Liver (tissue), 9 donors: Measurements from ENCODE around the gene AIPL1. TPM values are rescaled to one million over a fixed set of nuclear protein-coding genes. Genes with fewer than 3 reads are reported as not detected.

Source experiments
- DNase-seq: peaks from one replicate; pipeline ENCODE4 v3.0.0-alpha.2; 2017; ENCODE audit warnings: low spot score
- H3K27ac ChIP-seq, 2 donors: one replicate each; pipeline ENCODE4 v1.7.0; 2013; ENCODE audit warnings: inconsistent platforms in 2 of 2, low read length in 2 of 2, control low read depth in 1 of 2, low read depth in 1 of 2, mild to moderate bottlenecking in 1 of 2
- H3K27me3 ChIP-seq, 4 donors: one replicate each; pipeline versions ENCODE4 v1.6.1 to v1.7.0; 2013; ENCODE audit warnings: low read length in 3 of 4, inconsistent platforms in 1 of 4, mild to moderate bottlenecking in 1 of 4, moderate library complexity in 1 of 4; ENCODE audit not compliant: control insufficient read depth in 4 of 4, insufficient read depth in 4 of 4
- H3K36me3 ChIP-seq, 4 donors: one replicate each; pipeline versions ENCODE4 v1.6.1 to v1.7.0; 2013; ENCODE audit warnings: low read length in 3 of 4, mild to moderate bottlenecking in 3 of 4, low read depth in 1 of 4, moderate library complexity in 1 of 4; ENCODE audit not compliant: control insufficient read depth in 4 of 4, insufficient read depth in 3 of 4
- H3K4me1 ChIP-seq, 4 donors: one replicate each; pipeline versions ENCODE4 v1.6.1 to v1.7.0; 2013; ENCODE audit warnings: low read length in 3 of 4, mild to moderate bottlenecking in 3 of 4, moderate library complexity in 1 of 4; ENCODE audit not compliant: control insufficient read depth in 4 of 4, insufficient read depth in 4 of 4
- H3K4me3 ChIP-seq, 3 donors: one replicate each; pipeline versions ENCODE4 v1.6.1 to v1.7.0; 2013; ENCODE audit warnings: low read length in 3 of 3, control low read depth in 1 of 3, low read depth in 1 of 3, mild to moderate bottlenecking in 1 of 3
- H3K9ac ChIP-seq, 2 donors: one replicate each; pipeline ENCODE4 v1.7.0; 2013; ENCODE audit warnings: low read length in 2 of 2, mild to moderate bottlenecking in 2 of 2, moderate library complexity in 2 of 2, control low read depth in 1 of 2, low read depth in 1 of 2
- H3K9me3 ChIP-seq, 4 donors: one replicate each; pipeline versions ENCODE4 v1.6.1 to v1.7.0; 2013; ENCODE audit warnings: low read length in 3 of 4; ENCODE audit not compliant: control insufficient read depth in 4 of 4
- EGR1 ChIP-seq, 2 donors: IDR thresholded peaks; 2 replicates each; pipeline ENCODE4 v1.6.1; 2016 to 2018; ENCODE audit warnings: antibody characterized with exemption in 2 of 2, low read depth in 2 of 2
- FOXA1 ChIP-seq: IDR thresholded peaks from 2 replicates; pipeline ENCODE4 v1.6.1; 2016; ENCODE audit warnings: antibody characterized with exemption
- FOXA2 ChIP-seq: IDR thresholded peaks from 2 replicates; pipeline ENCODE4 v1.6.1; 2016; ENCODE audit warnings: antibody characterized with exemption
- GABPA ChIP-seq, 2 donors: IDR thresholded peaks in 1 of 2; conservative IDR thresholded peaks in 1 of 2; 2 replicates each; pipeline ENCODE4 v1.6.1; 2016; ENCODE audit warnings: antibody characterized with exemption in 2 of 2, mild to moderate bottlenecking in 1 of 2, moderate library complexity in 1 of 2
- HNF4A ChIP-seq, 2 donors: conservative IDR thresholded peaks; 2 replicates each; pipeline ENCODE4 v1.6.1; 2016; ENCODE audit warnings: antibody characterized with exemption in 2 of 2, mild to moderate bottlenecking in 2 of 2
- HNF4G ChIP-seq: IDR thresholded peaks from 2 replicates; pipeline ENCODE4 v1.6.1; 2016; ENCODE audit warnings: antibody characterized with exemption
- JUND ChIP-seq, 2 donors: IDR thresholded peaks; 2 replicates each; pipeline ENCODE4 v1.6.1; 2016; ENCODE audit warnings: antibody characterized with exemption in 2 of 2
- NR2F2 ChIP-seq: IDR thresholded peaks from 2 replicates; pipeline ENCODE4 v1.6.1; 2016; ENCODE audit warnings: antibody characterized with exemption
- RAD21 ChIP-seq, 2 donors: IDR thresholded peaks; 2 replicates each; pipeline ENCODE4 v1.6.1; 2016; ENCODE audit warnings: antibody characterized with exemption in 2 of 2, mild to moderate bottlenecking in 2 of 2
- RXRA ChIP-seq, 2 donors: IDR thresholded peaks; 2 replicates each; pipeline ENCODE4 v1.6.1; 2017 to 2018; ENCODE audit warnings: antibody characterized with exemption in 2 of 2, mild to moderate bottlenecking in 1 of 2
- SP1 ChIP-seq: IDR thresholded peaks from 2 replicates; pipeline ENCODE4 v1.6.1; 2018; ENCODE audit warnings: antibody characterized with exemption, mild to moderate bottlenecking
- TAF1 ChIP-seq: conservative IDR thresholded peaks from 2 replicates; pipeline ENCODE4 v1.6.1; 2016; ENCODE audit warnings: antibody characterized with exemption, mild to moderate bottlenecking
- YY1 ChIP-seq: IDR thresholded peaks from 2 replicates; pipeline ENCODE4 v1.6.1; 2016; ENCODE audit warnings: antibody characterized with exemption, mild to moderate bottlenecking
- WGBS: extraction: QIAGEN DNeasy Blood & Tissue Kit; methylation state at CpG from one replicate; pipeline ENCODE4 v1.1.7; 2013; 5-methylcytosine and 5-hydroxymethylcytosine counted together
- polyA plus RNA-seq, 2 donors: library from polyadenylated mRNA; stranded (reverse) in 1 of 2; unstranded in 1 of 2; fragments of 200-250 nt in 1 of 2; fragments of >200 nt in 1 of 2; fragmentation: Nextera tagmentation in 1 of 2; extraction: Ambion mirVana in 1 of 2; gene quantifications; one replicate each; pipeline versions ENCODE4 v1.2.1 to v1.2.3, GENCODE V29; 2013 to 2015
- total RNA-seq, 2 donors: library from RNA; depleted of rRNA; stranded (reverse); fragments of >200 nt; gene quantifications; one replicate each; pipeline ENCODE4 v1.2.3, GENCODE V29; 2014
- TF ChIP-seq, protein P1 (sequence below): IDR thresholded peaks from 2 replicates; pipeline ENCODE4 v1.6.1; 2016; ENCODE audit warnings: antibody characterized with exemption, mild to moderate bottlenecking
- TF ChIP-seq, protein P2 (sequence below): IDR thresholded peaks from 2 replicates; pipeline ENCODE4 v1.6.1; 2016; ENCODE audit warnings: antibody characterized with exemption
- TF ChIP-seq, protein P3 (sequence below): fragments of 150-350 bp; IDR thresholded peaks from 2 replicates; pipeline ENCODE4 v1.5.1; 2017; ENCODE audit warnings: improper control_type of control experiment, low read depth, low read length; ENCODE audit not compliant: missing input control
- TF ChIP-seq, protein P4 (sequence below): IDR thresholded peaks from 2 replicates; pipeline ENCODE4 v1.6.1; 2016; ENCODE audit warnings: antibody characterized with exemption
- TF ChIP-seq, protein P5 (sequence below): IDR thresholded peaks from 2 replicates; pipeline ENCODE4 v1.6.1; 2016; ENCODE audit warnings: antibody characterized with exemption
- donor health status: healthy.
- donor health status: healthy.
- donor health status: healthy.
- donor health status: healthy.
- donor health status: healthy.

AIPL1 gene
- total and polyA plus RNA-seq, 4 donors, result not detected

DNA sequence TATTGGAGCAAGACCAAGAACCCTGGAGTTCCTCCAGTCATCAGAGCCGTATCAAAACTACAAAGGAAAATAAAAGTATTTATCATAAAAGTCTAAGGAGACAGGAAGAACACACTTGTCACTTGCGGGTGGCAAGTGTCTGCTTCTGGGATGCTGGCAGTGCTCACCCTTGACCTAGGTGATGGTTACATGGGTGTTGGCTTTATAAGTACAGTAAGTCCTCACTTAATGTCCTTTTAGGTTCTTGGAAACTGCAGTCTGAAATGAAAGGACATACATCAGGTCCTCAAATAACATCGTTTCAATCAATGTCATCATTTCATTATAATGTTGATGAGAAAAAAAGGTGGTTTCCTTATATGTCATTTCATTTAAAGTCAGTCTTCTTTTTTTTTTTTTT, 3.0 kb upstream of the AIPL1 start:
- Histone ChIP-seq H3K9ac (no peak overlapping the region), H3K4me1 (no peaks in the 10 kb centered on the region), H3K36me3 (no peaks in the 10 kb centered on the region), H3K9me3 (no peaks in the 10 kb centered on the region), H3K27me3 (peaks cover 0 to 3% (median 1%) of the 10 kb centered on the region in 4 donors), H3K4me3 (no peak overlapping the region), H3K27ac (no peak overlapping the region)
- WGBS, result 50% methylated on average over 3 of the region's 3 CpGs
- DNase-seq, result no peak
- TF ChIP-seq, protein P1, sequence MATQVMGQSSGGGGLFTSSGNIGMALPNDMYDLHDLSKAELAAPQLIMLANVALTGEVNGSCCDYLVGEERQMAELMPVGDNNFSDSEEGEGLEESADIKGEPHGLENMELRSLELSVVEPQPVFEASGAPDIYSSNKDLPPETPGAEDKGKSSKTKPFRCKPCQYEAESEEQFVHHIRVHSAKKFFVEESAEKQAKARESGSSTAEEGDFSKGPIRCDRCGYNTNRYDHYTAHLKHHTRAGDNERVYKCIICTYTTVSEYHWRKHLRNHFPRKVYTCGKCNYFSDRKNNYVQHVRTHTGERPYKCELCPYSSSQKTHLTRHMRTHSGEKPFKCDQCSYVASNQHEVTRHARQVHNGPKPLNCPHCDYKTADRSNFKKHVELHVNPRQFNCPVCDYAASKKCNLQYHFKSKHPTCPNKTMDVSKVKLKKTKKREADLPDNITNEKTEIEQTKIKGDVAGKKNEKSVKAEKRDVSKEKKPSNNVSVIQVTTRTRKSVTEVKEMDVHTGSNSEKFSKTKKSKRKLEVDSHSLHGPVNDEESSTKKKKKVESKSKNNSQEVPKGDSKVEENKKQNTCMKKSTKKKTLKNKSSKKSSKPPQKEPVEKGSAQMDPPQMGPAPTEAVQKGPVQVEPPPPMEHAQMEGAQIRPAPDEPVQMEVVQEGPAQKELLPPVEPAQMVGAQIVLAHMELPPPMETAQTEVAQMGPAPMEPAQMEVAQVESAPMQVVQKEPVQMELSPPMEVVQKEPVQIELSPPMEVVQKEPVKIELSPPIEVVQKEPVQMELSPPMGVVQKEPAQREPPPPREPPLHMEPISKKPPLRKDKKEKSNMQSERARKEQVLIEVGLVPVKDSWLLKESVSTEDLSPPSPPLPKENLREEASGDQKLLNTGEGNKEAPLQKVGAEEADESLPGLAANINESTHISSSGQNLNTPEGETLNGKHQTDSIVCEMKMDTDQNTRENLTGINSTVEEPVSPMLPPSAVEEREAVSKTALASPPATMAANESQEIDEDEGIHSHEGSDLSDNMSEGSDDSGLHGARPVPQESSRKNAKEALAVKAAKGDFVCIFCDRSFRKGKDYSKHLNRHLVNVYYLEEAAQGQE, result no peak
- TF ChIP-seq HNF4A (conservative IDR thresholded peaks at IDR 0.05) (no peak), EGR1 (IDR thresholded peaks at IDR 0.05; ENCODE audit: low read depth in 2 of 2) (no peak), RXRA (IDR thresholded peaks at IDR 0.05) (no peak), TAF1 (no peak), GABPA (IDR thresholded peaks at IDR 0.05 in 1 of 2, conservative IDR thresholded peaks at IDR 0.05 in 1 of 2) (no peak), FOXA1 (no peak), HNF4G (no peak), YY1 (no peak), RAD21 (IDR thresholded peaks at IDR 0.05) (no peak), FOXA2 (no peak), JUND (IDR thresholded peaks at IDR 0.05) (no peak), NR2F2 (no peak), SP1 (no peak)
- TF ChIP-seq, protein P2, sequence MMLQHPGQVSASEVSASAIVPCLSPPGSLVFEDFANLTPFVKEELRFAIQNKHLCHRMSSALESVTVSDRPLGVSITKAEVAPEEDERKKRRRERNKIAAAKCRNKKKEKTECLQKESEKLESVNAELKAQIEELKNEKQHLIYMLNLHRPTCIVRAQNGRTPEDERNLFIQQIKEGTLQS, result no peak
- TF ChIP-seq, protein P3, sequence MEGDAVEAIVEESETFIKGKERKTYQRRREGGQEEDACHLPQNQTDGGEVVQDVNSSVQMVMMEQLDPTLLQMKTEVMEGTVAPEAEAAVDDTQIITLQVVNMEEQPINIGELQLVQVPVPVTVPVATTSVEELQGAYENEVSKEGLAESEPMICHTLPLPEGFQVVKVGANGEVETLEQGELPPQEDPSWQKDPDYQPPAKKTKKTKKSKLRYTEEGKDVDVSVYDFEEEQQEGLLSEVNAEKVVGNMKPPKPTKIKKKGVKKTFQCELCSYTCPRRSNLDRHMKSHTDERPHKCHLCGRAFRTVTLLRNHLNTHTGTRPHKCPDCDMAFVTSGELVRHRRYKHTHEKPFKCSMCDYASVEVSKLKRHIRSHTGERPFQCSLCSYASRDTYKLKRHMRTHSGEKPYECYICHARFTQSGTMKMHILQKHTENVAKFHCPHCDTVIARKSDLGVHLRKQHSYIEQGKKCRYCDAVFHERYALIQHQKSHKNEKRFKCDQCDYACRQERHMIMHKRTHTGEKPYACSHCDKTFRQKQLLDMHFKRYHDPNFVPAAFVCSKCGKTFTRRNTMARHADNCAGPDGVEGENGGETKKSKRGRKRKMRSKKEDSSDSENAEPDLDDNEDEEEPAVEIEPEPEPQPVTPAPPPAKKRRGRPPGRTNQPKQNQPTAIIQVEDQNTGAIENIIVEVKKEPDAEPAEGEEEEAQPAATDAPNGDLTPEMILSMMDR, result no peak
- TF ChIP-seq, protein P4, sequence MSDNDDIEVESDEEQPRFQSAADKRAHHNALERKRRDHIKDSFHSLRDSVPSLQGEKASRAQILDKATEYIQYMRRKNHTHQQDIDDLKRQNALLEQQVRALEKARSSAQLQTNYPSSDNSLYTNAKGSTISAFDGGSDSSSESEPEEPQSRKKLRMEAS, result no peak
- TF ChIP-seq, protein P5, sequence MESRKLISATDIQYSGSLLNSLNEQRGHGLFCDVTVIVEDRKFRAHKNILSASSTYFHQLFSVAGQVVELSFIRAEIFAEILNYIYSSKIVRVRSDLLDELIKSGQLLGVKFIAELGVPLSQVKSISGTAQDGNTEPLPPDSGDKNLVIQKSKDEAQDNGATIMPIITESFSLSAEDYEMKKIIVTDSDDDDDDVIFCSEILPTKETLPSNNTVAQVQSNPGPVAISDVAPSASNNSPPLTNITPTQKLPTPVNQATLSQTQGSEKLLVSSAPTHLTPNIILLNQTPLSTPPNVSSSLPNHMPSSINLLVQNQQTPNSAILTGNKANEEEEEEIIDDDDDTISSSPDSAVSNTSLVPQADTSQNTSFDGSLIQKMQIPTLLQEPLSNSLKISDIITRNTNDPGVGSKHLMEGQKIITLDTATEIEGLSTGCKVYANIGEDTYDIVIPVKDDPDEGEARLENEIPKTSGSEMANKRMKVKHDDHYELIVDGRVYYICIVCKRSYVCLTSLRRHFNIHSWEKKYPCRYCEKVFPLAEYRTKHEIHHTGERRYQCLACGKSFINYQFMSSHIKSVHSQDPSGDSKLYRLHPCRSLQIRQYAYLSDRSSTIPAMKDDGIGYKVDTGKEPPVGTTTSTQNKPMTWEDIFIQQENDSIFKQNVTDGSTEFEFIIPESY, result no peak
